HFFc6 (cell line): ENCODE measurements around the gene LRRN3. TPM values are rescaled to one million over a fixed set of nuclear protein-coding genes. Genes with fewer than 3 reads are reported as not detected.

Experiments
- DNase-seq: peaks from one replicate; pipeline ENCODE4 v3.0.0-alpha.2; 2018
- H3K27ac Mint-ChIP-seq: 2 replicates; pipeline ENCODE4 v1.8.0; 2020; ENCODE audit warnings: mild to moderate bottlenecking, mixed read lengths
- H3K27me3 Mint-ChIP-seq: 2 replicates; pipeline ENCODE4 v1.8.0; 2021; ENCODE audit warnings: mild to moderate bottlenecking, moderate library complexity, mixed read lengths; ENCODE audit not compliant: insufficient read depth
- H3K36me3 Mint-ChIP-seq: 2 replicates; pipeline ENCODE4 v1.8.0; 2021; ENCODE audit warnings: low read depth, mixed read lengths
- H3K4me1 Mint-ChIP-seq: 2 replicates; pipeline ENCODE4 v1.8.0; 2020; ENCODE audit warnings: low read depth, mixed read lengths
- H3K4me3 Mint-ChIP-seq: 2 replicates; pipeline ENCODE4 v1.8.0; 2020; ENCODE audit warnings: mild to moderate bottlenecking, moderate library complexity, mixed read lengths
- H3K9me3 Mint-ChIP-seq: 2 replicates; pipeline ENCODE4 v1.8.0; 2020; ENCODE audit warnings: mild to moderate bottlenecking, mixed read lengths
- total RNA-seq, 6 experiments: library from RNA; stranded (reverse); fragmentation: NEBNext Ultra II Directional; extraction: Animal tissue kit (Norgen Biotek cat#: 25700); gene quantifications; 2 replicates in 1 of 6; 3 replicates in 5 of 6; pipeline ENCODE4 v1.2.3, GENCODE V29; 2021
- TF ChIP-seq, protein P1 (sequence below): fragments of 200-600 bp; sonication (generic); IDR thresholded peaks from 2 replicates; pipeline ENCODE4 v1.5.0; 2021; ENCODE audit warnings: antibody characterized with exemption, mild to moderate bottlenecking

The LRRN3 gene
- total RNA-seq, 6 experiments from 2014 or later: 13.7 to 42.0 (median 35.5) TPM

DNA sequence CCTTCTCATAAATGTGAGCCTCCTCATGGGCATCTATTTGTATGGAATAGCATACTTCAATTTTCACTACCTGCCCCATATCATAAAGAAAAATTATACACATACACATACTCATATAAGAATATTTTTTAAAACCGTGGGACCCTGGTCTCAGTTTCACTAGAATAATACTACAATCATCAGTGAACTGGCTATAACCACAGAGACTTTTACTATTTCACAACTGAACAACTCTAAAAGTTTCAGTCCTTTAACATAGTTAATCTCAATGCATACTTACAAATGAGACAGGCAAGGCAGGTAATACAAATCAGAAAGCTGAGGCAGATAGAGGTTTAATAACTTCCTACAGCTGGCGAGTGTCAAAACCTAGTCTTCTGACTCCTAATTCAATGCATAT, 83.1 kb downstream of the LRRN3 start:
- H3K4me1 Mint-ChIP-seq: no peaks in the 10 kb centered on the region
- no peak for DNase-seq
- TF ChIP-seq, protein P1, sequence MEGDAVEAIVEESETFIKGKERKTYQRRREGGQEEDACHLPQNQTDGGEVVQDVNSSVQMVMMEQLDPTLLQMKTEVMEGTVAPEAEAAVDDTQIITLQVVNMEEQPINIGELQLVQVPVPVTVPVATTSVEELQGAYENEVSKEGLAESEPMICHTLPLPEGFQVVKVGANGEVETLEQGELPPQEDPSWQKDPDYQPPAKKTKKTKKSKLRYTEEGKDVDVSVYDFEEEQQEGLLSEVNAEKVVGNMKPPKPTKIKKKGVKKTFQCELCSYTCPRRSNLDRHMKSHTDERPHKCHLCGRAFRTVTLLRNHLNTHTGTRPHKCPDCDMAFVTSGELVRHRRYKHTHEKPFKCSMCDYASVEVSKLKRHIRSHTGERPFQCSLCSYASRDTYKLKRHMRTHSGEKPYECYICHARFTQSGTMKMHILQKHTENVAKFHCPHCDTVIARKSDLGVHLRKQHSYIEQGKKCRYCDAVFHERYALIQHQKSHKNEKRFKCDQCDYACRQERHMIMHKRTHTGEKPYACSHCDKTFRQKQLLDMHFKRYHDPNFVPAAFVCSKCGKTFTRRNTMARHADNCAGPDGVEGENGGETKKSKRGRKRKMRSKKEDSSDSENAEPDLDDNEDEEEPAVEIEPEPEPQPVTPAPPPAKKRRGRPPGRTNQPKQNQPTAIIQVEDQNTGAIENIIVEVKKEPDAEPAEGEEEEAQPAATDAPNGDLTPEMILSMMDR: no peak
- H3K27me3 Mint-ChIP-seq: no peaks in the 10 kb centered on the region
- H3K9me3 Mint-ChIP-seq: no peaks in the 10 kb centered on the region
- no peak overlapping the region for H3K4me3 Mint-ChIP-seq
- H3K27ac Mint-ChIP-seq: no peak overlapping the region
- H3K36me3 Mint-ChIP-seq: peaks cover 5% of the 10 kb centered on the region

GRCh38 chr7:111174510-111174909, 83.6 kb downstream of the LRRN3 start:
- Mint-ChIP-seq H3K4me3 (no peak overlapping the region), H3K9me3 (no peaks in the 10 kb centered on the region), H3K4me1 (no peaks in the 10 kb centered on the region), H3K27me3 (no peaks in the 10 kb centered on the region), H3K36me3 (peaks cover 5% of the 10 kb centered on the region), H3K27ac (no peak overlapping the region)
- TF ChIP-seq, protein P1: no peak
- DNase-seq: no peak
